ENCODE results near the gene BTBD9. TPM values are rescaled to one million over a fixed set of nuclear protein-coding genes. Genes with fewer than 3 reads are reported as not detected.

BTBD9 gene
- polyA plus RNA-seq, 1 donor (not counting 4 experiments of a cell fraction or from before 2014, with no cell fraction given), result 6.8 TPM

GRCh38 chr6:38137608-38138265 lies 502.0 kb downstream of the BTBD9 start:
- dilution Hi-C loops (cut with MboI; ENCODE audit: extremely low pct_ligation_motif_present, low sequenced_read_pairs), result no loop called here
- Histone ChIP-seq H3K4me3 (ENCODE audit: control insufficient read depth in 2 of 3, extremely low read depth in 1 of 3, insufficient read depth in 2 of 3, low read depth in 1 of 3, low read length in 3 of 3) (no peak overlapping the region), H3K4me1 (ENCODE audit: control insufficient read depth, extremely low read depth, insufficient read depth, low read length) (no peaks in the 10 kb centered on the region), H3K27ac (ENCODE audit: control insufficient read depth, insufficient read depth, low read length) (no peak overlapping the region), H3K4me2 (ENCODE audit: control insufficient read depth, extremely low read depth, insufficient read depth, low read depth, low read length) (no peak overlapping the region), H2AFZ (ENCODE audit: control insufficient read depth, low read length) (no peak overlapping the region), H3K9me3 (ENCODE audit: control insufficient read depth, low read depth, low read length) (no peaks in the 10 kb centered on the region), H3K36me3 (ENCODE audit: control insufficient read depth in 2 of 2, extremely low read depth in 1 of 2, insufficient read depth in 2 of 2, low read length in 2 of 2) (peaks cover 3 to 5% of the 10 kb centered on the region in 2 experiments), H3K9me1 (ENCODE audit: control insufficient read depth, extremely low read depth, insufficient read depth, low read length) (no peaks in the 10 kb centered on the region), H4K20me1 (ENCODE audit: control insufficient read depth, extremely low read depth, insufficient read depth, low read length) (peaks cover 3% of the 10 kb centered on the region), H3K27me3 (ENCODE audit: control insufficient read depth, extremely low read depth, insufficient read depth, low read length) (no peaks in the 10 kb centered on the region), H3K9ac (ENCODE audit: control insufficient read depth, extremely low read depth, insufficient read depth, low read length) (no peak overlapping the region), H3K79me2 (ENCODE audit: control insufficient read depth, insufficient read depth, low read length) (no peaks in the 10 kb centered on the region)
- no peak for FAIRE-seq
- no peak for DNase-seq (ENCODE audit: low read depth, low spot score)
- TF ChIP-seq EZH2 (IDR thresholded peaks at IDR 0.05; ENCODE audit: low read length) (no peak), CTCF (optimal IDR thresholded peaks at IDR 0.05 in 1 of 3, IDR thresholded peaks at IDR 0.05 in 1 of 3, conservative IDR thresholded peaks at IDR 0.05 in 1 of 3; ENCODE audit: extremely low read depth in 1 of 3, insufficient read depth in 2 of 3, low read length in 3 of 3) (no peak)

GRCh38 chr6:38136547-38136946 lies 503.2 kb downstream of the BTBD9 start:
- Histone ChIP-seq H3K79me2 (ENCODE audit: control insufficient read depth, insufficient read depth, low read length) (peaks cover 5% of the 10 kb centered on the region), H3K9me1 (ENCODE audit: control insufficient read depth, extremely low read depth, insufficient read depth, low read length) (no peaks in the 10 kb centered on the region)
- FAIRE-seq, result no peak

More at GRCh38 chr6:38136547-38136946, 503.2 kb downstream of the BTBD9 start:
- Histone ChIP-seq H2AFZ (ENCODE audit: control insufficient read depth, low read length) (no peak overlapping the region), H4K20me1 (ENCODE audit: control insufficient read depth, extremely low read depth, insufficient read depth, low read length) (peaks cover 3% of the 10 kb centered on the region), H3K4me2 (ENCODE audit: control insufficient read depth, extremely low read depth, insufficient read depth, low read depth, low read length) (no peak overlapping the region), H3K9me3 (ENCODE audit: control insufficient read depth, low read depth, low read length) (no peaks in the 10 kb centered on the region), H3K27ac (ENCODE audit: control insufficient read depth, insufficient read depth, low read length) (no peak overlapping the region), H3K27me3 (ENCODE audit: control insufficient read depth, extremely low read depth, insufficient read depth, low read length) (no peaks in the 10 kb centered on the region), H3K4me3 (ENCODE audit: control insufficient read depth in 2 of 3, extremely low read depth in 1 of 3, insufficient read depth in 2 of 3, low read depth in 1 of 3, low read length in 3 of 3) (no peak overlapping the region), H3K9ac (ENCODE audit: control insufficient read depth, extremely low read depth, insufficient read depth, low read length) (no peak overlapping the region), H3K4me1 (ENCODE audit: control insufficient read depth, extremely low read depth, insufficient read depth, low read length) (no peaks in the 10 kb centered on the region), H3K36me3 (ENCODE audit: control insufficient read depth in 2 of 2, extremely low read depth in 1 of 2, insufficient read depth in 2 of 2, low read length in 2 of 2) (peaks cover 3 to 7% of the 10 kb centered on the region in 2 experiments)
- TF ChIP-seq EZH2 (IDR thresholded peaks at IDR 0.05; ENCODE audit: low read length) (no peak), CTCF (optimal IDR thresholded peaks at IDR 0.05 in 1 of 3, IDR thresholded peaks at IDR 0.05 in 1 of 3, conservative IDR thresholded peaks at IDR 0.05 in 1 of 3; ENCODE audit: extremely low read depth in 1 of 3, insufficient read depth in 2 of 3, low read length in 3 of 3) (no peak)
- no peak for DNase-seq (ENCODE audit: low read depth, low spot score)
- dilution Hi-C loops (cut with MboI; ENCODE audit: extremely low pct_ligation_motif_present, low sequenced_read_pairs), result no loop called here
